Tibial artery (tissue), 4 donors: Measurements from ENCODE around the gene INPP5D.

Experiments used
- DNase-seq, 2 donors: peaks; one replicate each; pipeline ENCODE4 v3.0.0-alpha.2; 2019
- H3K27ac ChIP-seq, 2 donors: fragments of 200-600 bp; sonication (generic) in 1 of 2; 1 replicate in 1 of 2; 2 replicates in 1 of 2; pipeline ENCODE4 v1.5.1; 2018 to 2019; ENCODE audit warnings: mild to moderate bottlenecking in 1 of 2
- H3K27me3 ChIP-seq, 2 donors: fragments of 200-600 bp; sonication (generic) in 1 of 2; one replicate each; pipeline versions ENCODE4 v1.5.1 to v1.6.0; 2016 to 2019
- H3K36me3 ChIP-seq, 3 donors: fragments of 200-600 bp; sonication (generic) in 2 of 3; one replicate each; pipeline ENCODE4 v1.5.1; 2016 to 2019; ENCODE audit warnings: mild to moderate bottlenecking in 2 of 3
- H3K4me1 ChIP-seq, 4 donors: fragments of 200-600 bp; sonication (generic) in 2 of 4; 1 replicate in 3 of 4; 2 replicates in 1 of 4; pipeline ENCODE4 v1.5.1; 2016 to 2019
- H3K4me3 ChIP-seq, 2 donors: fragments of 200-600 bp; sonication (generic) in 1 of 2; 1 replicate in 1 of 2; 2 replicates in 1 of 2; pipeline ENCODE4 v1.5.1; 2018 to 2019; ENCODE audit warnings: mild to moderate bottlenecking in 2 of 2
- H3K9me3 ChIP-seq, 3 donors: fragments of 200-600 bp; sonication (generic) in 1 of 3; one replicate each; pipeline ENCODE4 v1.5.1; 2016 to 2019
- CTCF ChIP-seq, 2 experiments: fragments of 200-600 bp in 1 of 2; fragments of 450-650 bp in 1 of 2; IDR thresholded peaks; one replicate each; pipeline ENCODE4 v1.5.1; 2017 to 2019; ENCODE audit warnings: antibody characterized with exemption in 2 of 2, mild to moderate bottlenecking in 1 of 2, moderate library complexity in 1 of 2
- intact Hi-C: fragments of 100-400 bp; cut with DNase I; formaldehyde crosslinking; loops from one replicate; pipeline ENCODE4 v1.15.0; 2023; ENCODE audit warnings: low total_unique reads

The INPP5D gene

DNA sequence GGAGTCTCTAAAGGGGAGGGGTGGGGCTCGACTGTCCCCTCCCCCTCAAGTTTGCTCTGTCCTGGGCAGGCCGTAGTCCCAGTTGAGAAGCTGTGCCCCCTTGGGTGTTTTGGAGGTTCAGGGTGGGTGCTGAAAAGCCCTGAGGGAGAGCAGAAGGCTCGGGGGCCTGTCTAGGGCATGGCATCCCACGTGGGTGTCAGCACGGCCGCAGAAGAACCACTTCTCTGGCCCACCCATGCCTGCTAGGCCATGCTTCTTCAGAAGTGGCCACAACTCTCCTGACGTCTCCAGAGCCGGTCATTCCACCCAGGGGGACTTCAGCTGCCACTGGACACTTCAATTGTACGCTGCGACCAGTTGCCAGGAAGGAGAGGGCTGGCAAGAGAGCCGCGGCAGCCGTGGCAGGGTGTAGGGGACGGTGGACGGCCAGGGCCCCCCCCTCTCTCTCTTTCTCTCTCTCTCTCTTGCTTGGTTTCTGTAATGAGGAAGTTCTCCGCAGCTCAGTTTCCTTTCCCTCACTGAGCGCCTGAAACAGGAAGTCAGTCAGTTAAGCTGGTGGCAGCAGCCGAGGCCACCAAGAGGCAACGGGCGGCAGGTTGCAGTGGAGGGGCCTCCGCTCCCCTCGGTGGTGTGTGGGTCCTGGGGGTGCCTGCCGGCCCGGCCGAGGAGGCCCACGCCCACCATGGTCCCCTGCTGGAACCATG lies at the start of gene INPP5D:
Gene INPP5D (plus strand): TSS at position 546 of the 704 bp plus-strand sequence. CDS start 137 bp downstream, at position 683.
- intact Hi-C loops, result no loop called here

GRCh38 chr2:233010569-233011267 lies 49.4 kb upstream of the INPP5D start:
- DNase-seq, result peak in 1 of 2 donors; percentile 28
- Histone ChIP-seq H3K27ac (no peak overlapping the region), H3K27me3 (no peaks in the 10 kb centered on the region), H3K36me3 (no peaks in the 10 kb centered on the region), H3K4me1 (peaks cover 0 to 15% (median 11%) of the 10 kb centered on the region in 4 donors), H3K9me3 (no peaks in the 10 kb centered on the region), H3K4me3 (no peak overlapping the region)
- intact Hi-C loops, result no loop called here
- no peak for TF ChIP-seq CTCF (IDR thresholded peaks at IDR 0.05)

More for the DNA sequence above, at the start of gene INPP5D:
- H3K36me3 ChIP-seq, result no peaks in the 10 kb centered on the region
- TF ChIP-seq CTCF (IDR thresholded peaks at IDR 0.05), result no peak
- peak; percentile 61 to 67 for DNase-seq
- peaks cover 0 to 2% (median 0%) of the 10 kb centered on the region in 4 donors for H3K4me1 ChIP-seq
- H3K4me3 ChIP-seq, result peak within 1 kb of the TSS; percentile 39 to 43
- no peaks in the 10 kb centered on the region for H3K9me3 ChIP-seq
- H3K27me3 ChIP-seq, result no peaks in the 10 kb centered on the region
- H3K27ac ChIP-seq, result peak within 1 kb of the TSS; percentile 22 to 33

- H3K4me1 ChIP-seq, result peaks cover 0 to 15% (median 11%) of the 10 kb centered on the region in 4 donors
- H3K4me3 ChIP-seq, result no peak overlapping the region
- intact Hi-C loops, result no loop called here
- no peaks in the 10 kb centered on the region for H3K9me3 ChIP-seq
- H3K36me3 ChIP-seq, result no peaks in the 10 kb centered on the region
- H3K27ac ChIP-seq, result no peak overlapping the region
- no peak for TF ChIP-seq CTCF (IDR thresholded peaks at IDR 0.05)
- DNase-seq, result peak in 1 of 2 donors; percentile 20
- H3K27me3 ChIP-seq, result no peaks in the 10 kb centered on the region
These were observed 48.9 kb upstream of the INPP5D start for GRCh38 chr2:233011268-233011650.

- no peaks in the 10 kb centered on the region for H3K9me3 ChIP-seq
- no peaks in the 10 kb centered on the region for H3K27me3 ChIP-seq
- H3K36me3 ChIP-seq, result no peaks in the 10 kb centered on the region
- no peak overlapping the region for H3K27ac ChIP-seq
- H3K4me3 ChIP-seq, result no peak overlapping the region
- peak in 1 of 2 donors; percentile 29 for DNase-seq
- intact Hi-C loops, result no loop called here
- no peak for TF ChIP-seq CTCF (IDR thresholded peaks at IDR 0.05)
- H3K4me1 ChIP-seq, result peaks cover 0 to 15% (median 11%) of the 10 kb centered on the region in 4 donors
These were observed 48.4 kb upstream of the INPP5D start for GRCh38 chr2:233011702-233012131.

DNA sequence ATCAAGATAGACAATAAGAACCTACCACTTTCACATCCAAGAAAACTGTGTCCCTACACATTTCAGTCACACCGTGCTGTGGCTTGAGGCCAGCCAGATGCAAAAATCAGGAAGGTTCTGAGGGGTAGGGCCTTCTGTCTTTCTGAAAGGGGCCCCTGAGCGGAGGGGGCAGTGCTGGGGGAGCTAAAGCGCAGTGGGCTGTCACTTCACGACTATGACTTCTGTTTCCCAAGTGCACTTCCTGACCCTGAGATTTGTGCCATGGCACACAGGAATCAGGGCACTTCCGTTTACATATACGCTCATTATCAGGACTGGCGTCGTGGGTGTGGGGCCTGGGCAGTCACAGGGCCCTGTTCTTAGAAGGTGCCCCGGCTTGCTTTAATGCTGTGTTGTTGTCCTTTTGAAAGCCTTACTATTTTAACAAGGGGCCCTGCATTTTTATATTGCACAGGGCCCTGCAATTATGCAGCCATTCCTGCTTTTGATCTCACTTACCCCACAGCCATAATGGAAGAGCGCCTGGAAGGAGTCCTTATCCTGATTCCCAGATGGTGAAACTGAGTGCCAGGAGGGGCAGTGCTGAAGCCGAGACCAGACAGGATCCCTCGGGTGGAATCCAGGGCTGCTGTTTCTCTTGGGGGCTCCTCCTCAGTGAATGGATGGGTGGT lies 47.7 kb upstream of the INPP5D start:
- Histone ChIP-seq H3K9me3 (peaks cover 0 to under 1% (median under 1%) of the 10 kb centered on the region in 3 donors), H3K27me3 (no peaks in the 10 kb centered on the region), H3K4me1 (peaks cover 0 to 12% (median 8%) of the 10 kb centered on the region in 4 donors), H3K27ac (no peak overlapping the region), H3K4me3 (no peak overlapping the region), H3K36me3 (no peaks in the 10 kb centered on the region)
- peak in 1 of 2 donors; percentile 25 for DNase-seq
- TF ChIP-seq CTCF (IDR thresholded peaks at IDR 0.05), result no peak
- intact Hi-C loops, result no loop called here
